HCT116 (cell line): ENCODE data around the gene ATP5F1E. TPM values are rescaled to one million over a fixed set of nuclear protein-coding genes. Genes with fewer than 3 reads are reported as not detected.

Source experiments
- ATAC-seq: fragments of 200-7000 bp; cut with Tn5 transposase; 2 replicates; pipeline ENCODE4 v1.9.1; 2020; ENCODE audit warnings: mild to moderate bottlenecking, moderate library complexity
- BruUV-seq: library from RNA; stranded (reverse); fragments of 400-500 nt; replicated peaks from 2 replicates; lab custom pipeline; 2021; lab: Mats Ljungman, UMichigan
- CTCF ChIA-PET: fragments of 300-600 bp; sonication (Branson Sonifier 250); formaldehyde crosslinking; loops from one replicate; lab custom pipeline; 2021; ENCODE audit warnings: antibody characterized with exemption; lab: Charles Lee
- POLR2A ChIA-PET: fragments of 300-600, 350-600 bp; sonication (Branson Sonifier 250); formaldehyde crosslinking; loops from one replicate; lab custom pipeline; 2021; ENCODE audit warnings: antibody characterized with exemption; lab: Charles Lee
- RAD21 ChIA-PET, 2 experiments: fragments of 300-600 bp; sonication (Branson Sonifier 250); formaldehyde crosslinking; loops; one replicate each; lab custom pipeline; 2023; ENCODE audit warnings: low total read pairs in 2 of 2; ENCODE audit not compliant: uncharacterized antibody in 2 of 2, unreplicated experiment in 2 of 2, low non-redundant PET in 1 of 2; lab: Charles Lee
- DNase-seq: peaks from one replicate; pipeline ENCODE4 v3.0.0-alpha.2; 2010; ENCODE audit warnings: low read depth, low spot score
- H2AFZ ChIP-seq: fragments of 200-600 bp; shearing (Covaris generic), sonication (generic); 2 replicates; pipeline ENCODE4 v1.6.1; 2017; ENCODE audit warnings: low read depth, mixed run types, mixed read lengths, antibody characterized with exemption, low read length; ENCODE audit not compliant: poor library complexity, severe bottlenecking
- H3K27ac ChIP-seq: 2 replicates; pipeline ENCODE4 v1.5.1; 2012; ENCODE audit warnings: low read depth, low read length
- H3K27me3 ChIP-seq: fragments of 200-600 bp; sonication (generic); 2 replicates; pipeline ENCODE4 v1.6.1; 2016; ENCODE audit warnings: mixed run types, low read length, mixed read lengths; ENCODE audit not compliant: insufficient read depth
- H3K36me3 ChIP-seq, 2 experiments: fragments of 200-500 bp in 1 of 2; fragments of 200-600 bp in 1 of 2; sonication (Bioruptor generic) in 1 of 2; sonication (generic) in 1 of 2; 2 replicates each; pipeline versions ENCODE4 v1.5.1 to v1.6.1; 2014 to 2016; ENCODE audit warnings: low read length in 2 of 2, inconsistent platforms in 1 of 2, mixed read lengths in 1 of 2, mixed run types in 1 of 2; ENCODE audit not compliant: insufficient read depth in 2 of 2, control insufficient read depth in 1 of 2
- H3K4me1 ChIP-seq, 2 experiments: fragments of 200-600 bp in 1 of 2; sonication (generic) in 1 of 2; 2 replicates each; pipeline versions ENCODE4 v1.5.1 to v1.6.1; 2012 to 2017; ENCODE audit warnings: low read length in 2 of 2, inconsistent platforms in 1 of 2, mild to moderate bottlenecking in 1 of 2, mixed read lengths in 1 of 2, mixed run types in 1 of 2, moderate library complexity in 1 of 2; ENCODE audit not compliant: insufficient read depth in 2 of 2, control insufficient read depth in 1 of 2
- H3K4me2 ChIP-seq: fragments of 200-600 bp; sonication (generic); 2 replicates; pipeline ENCODE4 v1.6.1; 2017; ENCODE audit warnings: mixed run types, low read length, mixed read lengths
- H3K4me3 ChIP-seq, 2 experiments: fragments of 200-600 bp in 1 of 2; sonication (generic) in 1 of 2; replicated peaks in 1 of 2; 2 replicates each; pipeline ENCODE4 v1.5.1; 2011 to 2016; ENCODE audit warnings: low read length in 2 of 2, control low read depth in 1 of 2, low read depth in 1 of 2, mild to moderate bottlenecking in 1 of 2, mixed read lengths in 1 of 2, mixed run types in 1 of 2
- H3K79me2 ChIP-seq: fragments of 200-600 bp; sonication (generic); 2 replicates; pipeline ENCODE4 v1.6.1; 2017; ENCODE audit warnings: mild to moderate bottlenecking, mixed run types, low read length, moderate library complexity, mixed read lengths; ENCODE audit not compliant: insufficient read depth
- H3K9ac ChIP-seq: fragments of 200-600 bp; sonication (generic); 2 replicates; pipeline ENCODE4 v1.6.1; 2016; ENCODE audit warnings: low read length, mixed read lengths
- H3K9me2 ChIP-seq: fragments of 200-600 bp; sonication (generic), shearing (Covaris generic); 2 replicates; pipeline ENCODE4 v1.6.1; 2017; ENCODE audit warnings: mixed run types, mild to moderate bottlenecking, moderate library complexity; ENCODE audit not compliant: insufficient read depth
- H3K9me3 ChIP-seq, 2 experiments: fragments of 200-500 bp in 1 of 2; fragments of 200-600 bp in 1 of 2; sonication (Bioruptor generic) in 1 of 2; sonication (generic) in 1 of 2; 2 replicates each; pipeline ENCODE4 v1.6.1; 2014 to 2017; ENCODE audit warnings: low read length in 2 of 2, mixed read lengths in 2 of 2, inconsistent platforms in 1 of 2, low read depth in 1 of 2, mild to moderate bottlenecking in 1 of 2, mixed run types in 1 of 2, moderate library complexity in 1 of 2; ENCODE audit not compliant: control insufficient read depth in 1 of 2, insufficient read depth in 1 of 2
- H4K20me1 ChIP-seq: fragments of 200-600 bp; sonication (generic), shearing (Covaris generic); 2 replicates; pipeline ENCODE4 v1.6.1; 2017; ENCODE audit warnings: mixed run types, mild to moderate bottlenecking, moderate library complexity; ENCODE audit not compliant: insufficient read depth
- CBX3 ChIP-seq: IDR thresholded peaks from 2 replicates; pipeline ENCODE4 v1.6.1; 2012; ENCODE audit warnings: low read depth
- EZH2 ChIP-seq: fragments of 200-600 bp; sonication (generic); IDR thresholded peaks from 2 replicates; pipeline ENCODE4 v1.6.1; 2017; ENCODE audit warnings: antibody characterized with exemption, mixed run types
- EZH2phosphoT487 ChIP-seq: fragments of 200-600 bp; IDR thresholded peaks from 2 replicates; pipeline ENCODE4 v1.6.1; 2018; ENCODE audit warnings: antibody characterized with exemption, borderline replicate concordance
- RAD21 ChIP-seq: IDR thresholded peaks from 2 replicates; pipeline ENCODE4 v1.6.1; 2012; ENCODE audit warnings: low read depth, mild to moderate bottlenecking
- SIN3A ChIP-seq: IDR thresholded peaks from 2 replicates; pipeline ENCODE4 v1.6.1; 2012; ENCODE audit warnings: low read depth
- SP1 ChIP-seq: IDR thresholded peaks from 2 replicates; pipeline ENCODE4 v1.6.1; 2012; ENCODE audit warnings: low read depth
- SRF ChIP-seq: IDR thresholded peaks from 2 replicates; pipeline ENCODE4 v1.6.1; 2012; ENCODE audit warnings: low read depth
- TCF7L2 ChIP-seq: IDR thresholded peaks from 2 replicates; pipeline ENCODE4 v1.7.0; 2011; ENCODE audit warnings: borderline replicate concordance, inconsistent platforms; ENCODE audit not compliant: insufficient read depth, insufficient read length; ENCODE audit errors: extremely low read depth
- ZFX ChIP-seq: fragments of 450-650 bp; IDR thresholded peaks from 2 replicates; pipeline ENCODE4 v1.6.1; 2017
- intact Hi-C: fragments of 100-400 bp; cut with micrococcal nuclease; formaldehyde crosslinking; loops from 2 replicates; pipeline ENCODE4 v1.10.0; 2022
- total RNA-seq: library from RNA; stranded (reverse); gene quantifications from one replicate; pipeline ENCODE4 v1.2.1, GENCODE V29; 2021; ENCODE audit not compliant: unreplicated experiment
- TF ChIP-seq, protein P1 (sequence below), 3 experiments: fragments of 200-600 bp in 1 of 3; sonication (generic) in 1 of 3; IDR thresholded peaks in 2 of 3; conservative IDR thresholded peaks in 1 of 3; 2 replicates each; pipeline ENCODE4 v1.5.1; 2012 to 2017; ENCODE audit warnings: low read depth in 2 of 3, low read length in 2 of 3, antibody characterized with exemption in 1 of 3, borderline replicate concordance in 1 of 3, control low read depth in 1 of 3, mild to moderate bottlenecking in 1 of 3, mixed read lengths in 1 of 3, mixed run types in 1 of 3, moderate library complexity in 1 of 3; ENCODE audit not compliant: insufficient read depth in 1 of 3
- TF ChIP-seq, protein P2 (sequence below): IDR thresholded peaks from 2 replicates; pipeline ENCODE4 v1.6.1; 2011; ENCODE audit warnings: mild to moderate bottlenecking, low read length, moderate library complexity; ENCODE audit not compliant: insufficient replicate concordance; ENCODE audit errors: extremely low read depth
- TF ChIP-seq, protein P3 (sequence below): IDR thresholded peaks from 2 replicates; pipeline ENCODE4 v1.6.1; 2012
- TF ChIP-seq, protein P4 (sequence below): IDR thresholded peaks from 2 replicates; pipeline ENCODE4 v1.6.1; 2012

ATP5F1E gene
- total RNA-seq, 1 experiment from 2014 or later, result 72.8 TPM

DNA sequence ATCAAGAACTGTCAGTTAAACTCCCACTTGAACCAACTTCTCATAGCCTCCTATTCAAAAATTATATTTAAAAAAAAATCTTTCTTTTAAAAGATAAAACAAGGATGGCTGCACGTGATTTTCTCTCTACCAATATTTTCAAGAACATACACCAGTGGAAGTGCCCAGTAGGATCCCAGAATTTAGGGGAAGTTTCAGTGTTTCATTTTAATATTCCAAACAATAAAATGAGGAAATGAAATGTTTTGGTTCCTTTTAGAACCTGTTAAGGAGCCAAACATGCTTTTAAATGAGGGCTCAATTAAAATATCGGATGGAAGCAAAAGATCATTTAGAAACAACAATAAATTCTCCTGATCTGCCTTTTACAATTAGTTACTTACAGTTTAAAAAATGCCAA is 36.9 kb upstream of the ATP5F1E start (continued):
- TF ChIP-seq, protein P1, sequence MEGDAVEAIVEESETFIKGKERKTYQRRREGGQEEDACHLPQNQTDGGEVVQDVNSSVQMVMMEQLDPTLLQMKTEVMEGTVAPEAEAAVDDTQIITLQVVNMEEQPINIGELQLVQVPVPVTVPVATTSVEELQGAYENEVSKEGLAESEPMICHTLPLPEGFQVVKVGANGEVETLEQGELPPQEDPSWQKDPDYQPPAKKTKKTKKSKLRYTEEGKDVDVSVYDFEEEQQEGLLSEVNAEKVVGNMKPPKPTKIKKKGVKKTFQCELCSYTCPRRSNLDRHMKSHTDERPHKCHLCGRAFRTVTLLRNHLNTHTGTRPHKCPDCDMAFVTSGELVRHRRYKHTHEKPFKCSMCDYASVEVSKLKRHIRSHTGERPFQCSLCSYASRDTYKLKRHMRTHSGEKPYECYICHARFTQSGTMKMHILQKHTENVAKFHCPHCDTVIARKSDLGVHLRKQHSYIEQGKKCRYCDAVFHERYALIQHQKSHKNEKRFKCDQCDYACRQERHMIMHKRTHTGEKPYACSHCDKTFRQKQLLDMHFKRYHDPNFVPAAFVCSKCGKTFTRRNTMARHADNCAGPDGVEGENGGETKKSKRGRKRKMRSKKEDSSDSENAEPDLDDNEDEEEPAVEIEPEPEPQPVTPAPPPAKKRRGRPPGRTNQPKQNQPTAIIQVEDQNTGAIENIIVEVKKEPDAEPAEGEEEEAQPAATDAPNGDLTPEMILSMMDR (IDR thresholded peaks at IDR 0.05 in 2 of 3, conservative IDR thresholded peaks at IDR 0.05 in 1 of 3; ENCODE audit: borderline replicate concordance in 1 of 3, insufficient read depth in 1 of 3, low read depth in 2 of 3, low read length in 2 of 3), result no peak
- TF ChIP-seq SRF, result no peak
- TF ChIP-seq, protein P2, sequence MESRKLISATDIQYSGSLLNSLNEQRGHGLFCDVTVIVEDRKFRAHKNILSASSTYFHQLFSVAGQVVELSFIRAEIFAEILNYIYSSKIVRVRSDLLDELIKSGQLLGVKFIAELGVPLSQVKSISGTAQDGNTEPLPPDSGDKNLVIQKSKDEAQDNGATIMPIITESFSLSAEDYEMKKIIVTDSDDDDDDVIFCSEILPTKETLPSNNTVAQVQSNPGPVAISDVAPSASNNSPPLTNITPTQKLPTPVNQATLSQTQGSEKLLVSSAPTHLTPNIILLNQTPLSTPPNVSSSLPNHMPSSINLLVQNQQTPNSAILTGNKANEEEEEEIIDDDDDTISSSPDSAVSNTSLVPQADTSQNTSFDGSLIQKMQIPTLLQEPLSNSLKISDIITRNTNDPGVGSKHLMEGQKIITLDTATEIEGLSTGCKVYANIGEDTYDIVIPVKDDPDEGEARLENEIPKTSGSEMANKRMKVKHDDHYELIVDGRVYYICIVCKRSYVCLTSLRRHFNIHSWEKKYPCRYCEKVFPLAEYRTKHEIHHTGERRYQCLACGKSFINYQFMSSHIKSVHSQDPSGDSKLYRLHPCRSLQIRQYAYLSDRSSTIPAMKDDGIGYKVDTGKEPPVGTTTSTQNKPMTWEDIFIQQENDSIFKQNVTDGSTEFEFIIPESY, result no peak
- no peak for TF ChIP-seq CBX3
- TF ChIP-seq SIN3A, result no peak
- no peak for TF ChIP-seq EZH2phosphoT487

DNA sequence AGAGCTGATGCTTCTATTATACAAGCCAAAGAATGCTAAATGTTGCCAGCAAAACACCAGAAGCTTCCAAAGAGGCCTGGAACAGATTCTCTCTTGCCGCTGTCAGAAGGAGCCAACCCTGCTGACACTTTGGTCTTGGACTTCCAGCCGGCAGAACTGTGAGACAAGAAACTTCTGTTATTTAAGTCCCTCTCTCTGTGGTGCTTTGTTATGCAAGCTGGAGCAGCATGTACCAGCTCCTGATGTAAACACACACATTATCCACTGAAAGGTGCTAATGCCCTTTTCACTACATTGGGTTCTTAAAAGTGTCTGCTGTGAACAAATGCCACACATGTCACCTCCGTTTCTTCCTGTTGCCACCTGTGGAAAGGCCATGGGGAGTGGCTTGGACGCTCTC is 36.4 kb upstream of the ATP5F1E start:
- Histone ChIP-seq H2AFZ (no peak overlapping the region), H3K27ac (no peak overlapping the region), H4K20me1 (no peaks in the 10 kb centered on the region), H3K9ac (no peak overlapping the region), H3K9me3 (no peaks in the 10 kb centered on the region), H3K4me1 (peaks cover 7 to 12% of the 10 kb centered on the region in 2 experiments), H3K9me2 (no peaks in the 10 kb centered on the region), H3K4me2 (no peak overlapping the region), H3K27me3 (peaks cover 16% of the 10 kb centered on the region), H3K36me3 (no peaks in the 10 kb centered on the region), H3K4me3 (no peak overlapping the region), H3K79me2 (no peaks in the 10 kb centered on the region)
- no peak for ATAC-seq
- intact Hi-C loops, result no loop called here
- BruUV-seq, result no TSS peak
- TF ChIP-seq, protein P3, sequence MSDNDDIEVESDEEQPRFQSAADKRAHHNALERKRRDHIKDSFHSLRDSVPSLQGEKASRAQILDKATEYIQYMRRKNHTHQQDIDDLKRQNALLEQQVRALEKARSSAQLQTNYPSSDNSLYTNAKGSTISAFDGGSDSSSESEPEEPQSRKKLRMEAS, result no peak
- no peak for TF ChIP-seq ZFX
- TF ChIP-seq, protein P4, sequence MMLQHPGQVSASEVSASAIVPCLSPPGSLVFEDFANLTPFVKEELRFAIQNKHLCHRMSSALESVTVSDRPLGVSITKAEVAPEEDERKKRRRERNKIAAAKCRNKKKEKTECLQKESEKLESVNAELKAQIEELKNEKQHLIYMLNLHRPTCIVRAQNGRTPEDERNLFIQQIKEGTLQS, result no peak
- no peak for TF ChIP-seq CBX3
- TF ChIP-seq, protein P1 (IDR thresholded peaks at IDR 0.05 in 2 of 3, conservative IDR thresholded peaks at IDR 0.05 in 1 of 3; ENCODE audit: borderline replicate concordance in 1 of 3, insufficient read depth in 1 of 3, low read depth in 2 of 3, low read length in 2 of 3), result no peak
- TF ChIP-seq SRF, result no peak
- no peak for TF ChIP-seq RAD21
- no peak for TF ChIP-seq EZH2
- TF ChIP-seq SIN3A, result no peak
- no peak for TF ChIP-seq TCF7L2
- TF ChIP-seq EZH2phosphoT487, result no peak
- no peak for TF ChIP-seq SP1
- ChIA-PET RAD21 (no interaction called here), CTCF (no interaction called here), POLR2A (no interaction called here)
- DNase-seq, result no peak
